SH-SY5Y (cell line): Measurements from ENCODE around the gene IRAK1.

Source experiments
- GATA2 ChIP-seq: IDR thresholded peaks from 2 replicates; pipeline ENCODE4 v1.6.1; 2011; ENCODE audit warnings: mild to moderate bottlenecking, low read depth, low read length
- GATA3 ChIP-seq: IDR thresholded peaks from 2 replicates; pipeline ENCODE4 v1.6.1; 2011; ENCODE audit warnings: low read depth, mild to moderate bottlenecking, low read length, moderate library complexity

- no peak for TF ChIP-seq GATA2
- no peak for TF ChIP-seq GATA3
Measured at GRCh38 chrX:153973127-153974002, 46.3 kb downstream of the IRAK1 start.
